GM12801 (cell line): ENCODE results near the gene SEPTIN6.

ENCODE experiments used
- TF ChIP-seq, protein P1 (sequence below): IDR thresholded peaks from one replicate; pipeline ENCODE4 v1.5.1; 2011; ENCODE audit warnings: control low read depth; ENCODE audit not compliant: insufficient read length; ENCODE audit errors: extremely low read depth

The SEPTIN6 gene

DNA sequence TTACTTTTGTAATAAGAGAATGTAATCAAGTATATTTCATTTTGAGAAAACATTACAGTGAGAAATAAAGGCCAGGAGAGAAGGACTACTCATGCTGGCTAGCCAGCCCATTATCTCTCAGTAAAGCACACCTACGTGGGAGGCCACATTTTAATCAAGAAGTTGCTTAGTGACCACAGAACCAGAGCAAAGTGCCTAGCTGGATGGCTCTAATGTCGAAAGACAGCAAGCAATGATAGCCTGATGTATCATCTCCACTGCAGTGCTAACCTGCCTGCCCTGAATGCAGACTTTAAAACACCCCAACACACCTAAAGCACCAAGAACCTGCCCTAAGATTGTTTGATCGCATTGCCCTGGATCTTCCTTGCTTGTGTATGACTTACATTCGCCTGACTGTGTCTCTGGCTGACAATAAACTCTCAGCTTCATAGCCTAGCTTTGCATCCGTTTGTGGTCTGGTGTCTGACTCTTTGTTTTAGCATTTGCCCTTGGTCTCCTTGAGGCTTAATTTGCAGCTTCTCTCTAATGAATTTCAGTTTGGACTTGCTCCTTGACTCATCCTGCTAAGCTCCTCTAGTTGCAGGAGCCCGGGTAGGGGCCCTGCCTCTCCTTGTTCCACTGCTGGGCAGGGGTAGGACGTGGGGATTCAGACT, 34.1 kb upstream of the SEPTIN6 start:
- TF ChIP-seq, protein P1, sequence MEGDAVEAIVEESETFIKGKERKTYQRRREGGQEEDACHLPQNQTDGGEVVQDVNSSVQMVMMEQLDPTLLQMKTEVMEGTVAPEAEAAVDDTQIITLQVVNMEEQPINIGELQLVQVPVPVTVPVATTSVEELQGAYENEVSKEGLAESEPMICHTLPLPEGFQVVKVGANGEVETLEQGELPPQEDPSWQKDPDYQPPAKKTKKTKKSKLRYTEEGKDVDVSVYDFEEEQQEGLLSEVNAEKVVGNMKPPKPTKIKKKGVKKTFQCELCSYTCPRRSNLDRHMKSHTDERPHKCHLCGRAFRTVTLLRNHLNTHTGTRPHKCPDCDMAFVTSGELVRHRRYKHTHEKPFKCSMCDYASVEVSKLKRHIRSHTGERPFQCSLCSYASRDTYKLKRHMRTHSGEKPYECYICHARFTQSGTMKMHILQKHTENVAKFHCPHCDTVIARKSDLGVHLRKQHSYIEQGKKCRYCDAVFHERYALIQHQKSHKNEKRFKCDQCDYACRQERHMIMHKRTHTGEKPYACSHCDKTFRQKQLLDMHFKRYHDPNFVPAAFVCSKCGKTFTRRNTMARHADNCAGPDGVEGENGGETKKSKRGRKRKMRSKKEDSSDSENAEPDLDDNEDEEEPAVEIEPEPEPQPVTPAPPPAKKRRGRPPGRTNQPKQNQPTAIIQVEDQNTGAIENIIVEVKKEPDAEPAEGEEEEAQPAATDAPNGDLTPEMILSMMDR, result no peak

DNA sequence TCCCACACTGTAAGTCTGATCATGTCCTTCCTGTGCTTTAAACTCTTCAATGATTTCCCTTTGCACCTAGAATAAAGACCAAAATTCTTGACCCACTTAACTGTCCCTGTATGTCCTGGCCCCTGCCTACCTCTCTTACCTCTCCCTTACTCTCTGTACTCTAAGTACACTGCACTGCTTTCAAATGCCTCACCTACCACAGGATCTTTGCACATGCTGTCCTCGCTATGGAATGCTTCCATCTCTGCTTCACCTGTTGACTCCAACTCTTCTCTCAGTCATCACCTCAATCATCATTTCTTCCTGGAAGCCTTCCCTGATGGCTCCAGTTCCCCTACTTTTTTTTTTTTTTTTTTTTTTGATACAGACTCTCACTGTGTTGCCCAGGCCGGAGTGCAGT, 29.0 kb upstream of the SEPTIN6 start:
- TF ChIP-seq, protein P1, result no peak

DNA sequence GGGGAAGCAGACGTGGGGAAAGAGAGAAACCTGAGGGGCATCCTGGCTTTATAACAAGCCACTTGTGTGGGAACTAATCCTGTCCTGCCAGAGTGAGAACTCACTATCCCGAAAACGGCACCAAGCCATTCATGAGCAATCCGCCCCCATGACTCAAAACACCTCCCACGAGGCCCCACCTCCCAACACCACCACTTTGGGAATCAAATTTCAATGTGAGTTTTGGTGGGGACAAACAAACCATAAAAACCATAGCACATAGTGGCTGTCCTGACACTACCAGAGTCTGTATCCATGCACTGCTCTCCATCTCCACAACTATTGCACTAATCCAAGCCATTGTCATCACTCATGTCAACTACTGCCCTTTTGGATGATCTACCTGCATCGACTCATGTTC, 28.5 kb upstream of the SEPTIN6 start:
- TF ChIP-seq, protein P1, result no peak

DNA sequence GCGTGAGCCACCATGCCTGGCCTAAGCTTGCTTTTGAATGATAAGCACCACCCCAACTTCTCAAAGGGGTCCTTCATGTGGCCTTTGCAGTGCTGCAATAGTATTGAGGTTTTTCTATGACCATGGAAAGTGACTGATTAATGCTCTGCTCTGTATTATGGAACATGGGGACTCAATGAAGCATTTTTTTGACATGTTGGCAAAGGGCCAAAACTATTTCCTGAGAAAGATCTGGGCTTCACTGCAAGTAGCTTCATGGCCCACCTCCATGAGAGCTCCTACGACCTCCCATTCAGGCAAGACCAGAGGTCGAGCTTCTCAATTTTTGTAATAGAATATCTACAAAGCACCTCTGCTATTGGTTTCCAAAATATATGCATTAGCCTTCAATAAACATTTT, 16.7 kb upstream of the SEPTIN6 start:
- TF ChIP-seq, protein P1, result no peak

DNA sequence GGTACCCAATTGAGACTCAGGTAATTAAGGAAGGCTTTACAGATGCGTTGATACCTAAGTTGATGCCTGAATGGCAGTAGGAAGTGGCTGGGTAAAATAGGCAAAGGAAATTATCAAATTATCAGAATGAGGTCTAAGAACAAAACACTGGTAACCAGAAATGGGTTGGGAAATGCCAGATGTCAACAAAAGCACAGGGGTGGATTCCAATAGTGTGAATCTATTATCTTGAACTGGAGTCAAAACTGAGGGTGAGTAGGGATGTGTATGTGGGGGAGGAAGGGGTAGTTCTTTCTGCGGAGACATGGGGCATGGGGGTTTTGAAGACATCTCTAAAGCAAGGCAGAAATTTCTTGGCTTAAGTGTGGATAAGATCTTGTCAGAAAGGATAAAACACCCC, 16.0 kb upstream of the SEPTIN6 start:
- TF ChIP-seq, protein P1, result no peak

DNA sequence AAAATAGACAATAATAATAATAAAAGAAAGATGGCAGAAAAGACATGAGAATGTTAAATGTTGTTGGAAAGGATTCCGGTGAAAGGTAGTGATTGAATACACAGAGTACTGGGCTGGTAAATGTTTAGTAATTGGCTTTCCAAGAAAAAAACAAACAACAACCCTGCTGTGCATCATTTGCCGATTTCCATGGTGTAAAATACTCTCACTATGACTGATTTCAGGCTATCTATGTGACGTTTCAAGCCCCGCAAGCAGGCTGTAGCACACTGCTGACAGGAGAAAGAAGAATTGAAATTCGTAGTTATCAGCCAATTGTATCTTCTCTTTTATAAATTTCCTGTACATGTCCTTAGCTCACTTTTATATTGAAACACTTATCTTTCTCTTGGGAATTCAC, 13.6 kb upstream of the SEPTIN6 start:
- TF ChIP-seq, protein P1, result no peak

DNA sequence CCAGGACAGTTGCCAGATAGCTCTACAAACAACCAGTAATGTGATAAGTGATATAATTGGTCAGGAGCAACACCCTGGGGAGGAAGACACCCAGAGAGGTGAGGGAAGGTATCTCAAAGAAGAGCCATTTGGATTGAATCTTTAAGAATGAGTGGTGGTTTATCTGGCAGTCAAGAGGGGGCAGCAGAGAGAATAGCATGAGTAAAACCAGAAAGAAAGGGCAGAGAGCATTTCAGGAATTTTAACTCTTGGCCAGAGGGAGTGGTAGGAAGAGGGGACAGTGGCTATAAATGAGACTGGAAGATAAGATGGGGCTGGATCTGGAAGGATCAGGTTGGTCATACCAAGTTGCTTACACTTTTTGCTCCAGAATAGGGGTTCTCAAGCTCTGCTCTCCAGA, 5.9 kb upstream of the SEPTIN6 start:
- TF ChIP-seq, protein P1, result no peak

DNA sequence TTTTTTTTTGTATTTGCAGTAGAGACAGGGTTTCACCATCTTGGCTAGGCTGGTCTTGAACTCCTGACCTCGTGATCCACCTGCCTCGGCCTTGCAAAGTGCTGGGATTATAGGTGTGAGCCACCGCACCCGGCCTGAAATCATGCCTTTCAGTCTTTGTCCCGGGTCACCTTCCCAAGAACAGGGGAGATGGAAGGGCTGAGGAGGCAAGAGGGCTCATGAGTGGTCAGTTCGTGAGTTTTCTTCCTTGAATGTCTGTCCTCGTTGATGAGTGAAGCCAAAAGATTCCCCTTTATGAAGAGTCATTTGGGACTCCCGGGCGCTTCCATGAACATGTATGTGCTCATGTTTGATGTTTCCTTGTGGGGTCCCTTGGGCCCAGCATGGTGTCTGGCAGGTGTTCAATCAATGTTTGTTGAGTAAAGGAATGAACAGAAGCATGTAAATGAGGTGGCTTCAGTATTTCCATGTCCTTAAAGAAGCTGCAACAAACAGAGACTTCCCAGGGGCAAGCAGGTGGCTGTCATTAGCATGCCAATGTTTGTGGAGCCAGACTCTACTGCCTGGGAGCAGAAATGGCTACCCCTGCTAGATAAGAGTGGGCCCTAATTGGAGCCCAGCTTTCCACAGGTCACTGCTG, 3.4 kb upstream of the SEPTIN6 start:
- TF ChIP-seq, protein P1, result no peak
